ENCODE measurements around the gene STARD10. TPM values are rescaled to one million over a fixed set of nuclear protein-coding genes. Genes with fewer than 3 reads are reported as not detected.

Gene STARD10
- total and polyA plus RNA-seq, 2 donors from 2014 or later = 40.7 to 127 TPM

- H3K9me3 ChIP-seq (ENCODE audit: control insufficient read depth in 2 of 3, insufficient read depth in 1 of 3, low read length in 3 of 3) = no peaks in the 10 kb centered on the region
- no peaks in the 10 kb centered on the region for H3K36me3 ChIP-seq (ENCODE audit: control insufficient read depth in 2 of 3, insufficient read depth in 3 of 3, low read length in 3 of 3)
- no peak overlapping the region for H3K9ac ChIP-seq (ENCODE audit: low read length in 3 of 3)
- no peak for FAIRE-seq
- H3K4me1 ChIP-seq (ENCODE audit: control insufficient read depth in 2 of 3, insufficient read depth in 2 of 3, low read depth in 1 of 3, low read length in 3 of 3) = peaks cover 0 to 18% (median 3%) of the 10 kb centered on the region in 3 donors
- no peak for TF ChIP-seq CTCF (IDR thresholded peaks at IDR 0.05; ENCODE audit: borderline replicate concordance, extremely low read depth, insufficient read depth)
- intact Hi-C loops (cut with DNase I) = loop anchor here (10.0 kb wide), 1 partner anchor 48 kb away; no protein-coding TSS in a partner anchor
- peak in 1 of 5 donors; percentile 84 for DNase-seq
- H3K4me3 ChIP-seq (ENCODE audit: low read length in 3 of 3) = no peak overlapping the region
- H3K27me3 ChIP-seq (ENCODE audit: control insufficient read depth, insufficient read depth, low read length) = no peaks in the 10 kb centered on the region
- no peak overlapping the region for H3K27ac ChIP-seq (ENCODE audit: low read depth in 2 of 2, low read length in 2 of 2)
Measured at GRCh38 chr11:72736452-72737069, 57.3 kb downstream of the STARD10 start.

GRCh38 chr11:72735495-72736027 is 58.3 kb downstream of the STARD10 start:
- H3K27ac ChIP-seq (ENCODE audit: low read depth in 2 of 2, low read length in 2 of 2) = no peak overlapping the region
- TF ChIP-seq CTCF (IDR thresholded peaks at IDR 0.05; ENCODE audit: borderline replicate concordance, extremely low read depth, insufficient read depth) = no peak
- H3K4me3 ChIP-seq (ENCODE audit: low read length in 3 of 3) = no peak overlapping the region
- H3K27me3 ChIP-seq (ENCODE audit: control insufficient read depth, insufficient read depth, low read length) = no peaks in the 10 kb centered on the region
- no peaks in the 10 kb centered on the region for H3K36me3 ChIP-seq (ENCODE audit: control insufficient read depth in 2 of 3, insufficient read depth in 3 of 3, low read length in 3 of 3)
- intact Hi-C loops (cut with DNase I) = loop anchor here (10.0 kb wide), 1 partner anchor 49 kb away; no protein-coding TSS in a partner anchor
- FAIRE-seq (no peak), DNase-seq (peak in 1 of 5 donors; percentile 17)
- no peak overlapping the region for H3K9ac ChIP-seq (ENCODE audit: low read length in 3 of 3)
- no peaks in the 10 kb centered on the region for H3K9me3 ChIP-seq (ENCODE audit: control insufficient read depth in 2 of 3, insufficient read depth in 1 of 3, low read length in 3 of 3)
- H3K4me1 ChIP-seq (ENCODE audit: control insufficient read depth in 2 of 3, insufficient read depth in 2 of 3, low read depth in 1 of 3, low read length in 3 of 3) = peaks cover 0 to 11% (median 0%) of the 10 kb centered on the region in 3 donors

- no peak for FAIRE-seq
- DNase-seq = peak in 1 of 5 donors; percentile 58
Measured at GRCh38 chr11:72732329-72732728, 61.5 kb downstream of the STARD10 start.

More at GRCh38 chr11:72732329-72732728, 61.5 kb downstream of the STARD10 start:
- Histone ChIP-seq H3K4me3 (ENCODE audit: low read length in 3 of 3) (no peak overlapping the region), H3K9me3 (ENCODE audit: control insufficient read depth in 2 of 3, insufficient read depth in 1 of 3, low read length in 3 of 3) (no peaks in the 10 kb centered on the region), H3K9ac (ENCODE audit: low read length in 3 of 3) (no peak overlapping the region), H3K27ac (ENCODE audit: low read depth in 2 of 2, low read length in 2 of 2) (no peak overlapping the region), H3K4me1 (ENCODE audit: control insufficient read depth in 2 of 3, insufficient read depth in 2 of 3, low read depth in 1 of 3, low read length in 3 of 3) (peaks cover 0 to 4% (median 0%) of the 10 kb centered on the region in 3 donors), H3K36me3 (ENCODE audit: control insufficient read depth in 2 of 3, insufficient read depth in 3 of 3, low read length in 3 of 3) (no peaks in the 10 kb centered on the region), H3K27me3 (ENCODE audit: control insufficient read depth, insufficient read depth, low read length) (no peaks in the 10 kb centered on the region)
- no peak for TF ChIP-seq CTCF (IDR thresholded peaks at IDR 0.05; ENCODE audit: borderline replicate concordance, extremely low read depth, insufficient read depth)
- intact Hi-C loops (cut with DNase I) = loop anchor here (10.0 kb wide), 1 partner anchor 52 kb away; no protein-coding TSS in a partner anchor

Data from kidney (tissue), 14 donors.